SJCRH30 (cell line): ENCODE measurements around the gene MPP7. TPM values are rescaled to one million over a fixed set of nuclear protein-coding genes. Genes with fewer than 3 reads are reported as not detected.

ENCODE experiments used
- DNase-seq, 2 experiments: peaks; one replicate each; pipeline ENCODE4 v3.0.0-alpha.2; 2015 to 2020
- H3K27ac ChIP-seq: fragments of 250-450 bp; sonication (Bioruptor Pico); 2 replicates; pipeline ENCODE4 v1.5.1; 2020; ENCODE audit warnings: mild to moderate bottlenecking, moderate library complexity
- H3K27me3 ChIP-seq: fragments of 250-450 bp; sonication (Bioruptor Pico); 2 replicates; pipeline ENCODE4 v1.5.1; 2020; ENCODE audit warnings: mild to moderate bottlenecking, moderate library complexity
- H3K36me3 ChIP-seq: fragments of 250-450 bp; sonication (Bioruptor Pico); 2 replicates; pipeline ENCODE4 v1.5.1; 2020; ENCODE audit warnings: mild to moderate bottlenecking, moderate library complexity
- H3K4me1 ChIP-seq: fragments of 250-450 bp; sonication (Bioruptor Pico); 2 replicates; pipeline ENCODE4 v1.5.1; 2020; ENCODE audit warnings: mild to moderate bottlenecking, moderate library complexity
- H3K4me3 ChIP-seq: fragments of 250-450 bp; sonication (Bioruptor Pico); 2 replicates; pipeline ENCODE4 v1.5.1; 2020; ENCODE audit warnings: mild to moderate bottlenecking, moderate library complexity
- H3K9me3 ChIP-seq: fragments of 250-450 bp; sonication (Bioruptor Pico); replicated peaks from 2 replicates; pipeline ENCODE4 v1.5.1; 2020; ENCODE audit warnings: mild to moderate bottlenecking, moderate library complexity
- total RNA-seq: library from RNA; depleted of rRNA; stranded (reverse); fragments of >200 nt; shearing (Covaris generic); gene quantifications from 2 replicates; pipeline ENCODE4 v1.2.3, GENCODE V29; 2014

The MPP7 gene
- total RNA-seq, 1 experiment from 2014 or later = 5.9 TPM

- Histone ChIP-seq H3K27me3 (no peaks in the 10 kb centered on the region), H3K9me3 (no peaks in the 10 kb centered on the region), H3K36me3 (no peaks in the 10 kb centered on the region), H3K27ac (no peak overlapping the region), H3K4me1 (peaks cover 20% of the 10 kb centered on the region), H3K4me3 (no peak overlapping the region)
- DNase-seq = no peak
These were observed 8.7 kb downstream of the MPP7 start for GRCh38 chr10:28294169-28294532.

GRCh38 chr10:28293236-28294168, 9.4 kb downstream of the MPP7 start:
- peak overlapping the region; percentile 28 for H3K27ac ChIP-seq
- no peaks in the 10 kb centered on the region for H3K27me3 ChIP-seq
- DNase-seq = peak; percentile 75 to 86
- no peaks in the 10 kb centered on the region for H3K9me3 ChIP-seq
- H3K4me1 ChIP-seq = peaks cover 20% of the 10 kb centered on the region
- no peaks in the 10 kb centered on the region for H3K36me3 ChIP-seq
- H3K4me3 ChIP-seq = no peak overlapping the region

- no peak for DNase-seq
These were observed 11.0 kb downstream of the MPP7 start for GRCh38 chr10:28291881-28292297.

DNA sequence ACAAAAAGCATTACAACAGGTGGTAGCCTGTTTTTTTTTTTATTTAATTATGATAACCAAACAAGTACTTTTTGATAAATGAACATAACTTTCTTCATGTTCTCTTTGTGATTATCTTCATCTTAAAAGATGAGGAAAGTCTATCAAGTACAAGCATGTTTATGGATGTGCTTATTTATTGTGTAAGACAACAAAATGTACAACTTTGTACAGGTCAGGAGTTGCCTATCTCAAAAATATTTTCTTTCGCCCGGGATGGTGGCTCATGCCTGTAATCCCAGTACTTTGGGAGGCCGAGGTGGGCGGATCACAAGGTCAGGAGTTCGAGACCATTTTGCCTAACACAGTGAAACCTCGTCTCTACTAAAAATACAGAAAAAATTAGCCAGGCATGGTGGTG, 17.0 kb downstream of the MPP7 start:
- peaks cover 34% of the 10 kb centered on the region for H3K4me1 ChIP-seq
- no peak overlapping the region for H3K27ac ChIP-seq
- no peaks in the 10 kb centered on the region for H3K27me3 ChIP-seq
- no peaks in the 10 kb centered on the region for H3K9me3 ChIP-seq
- DNase-seq = no peak
- H3K36me3 ChIP-seq = no peaks in the 10 kb centered on the region
- no peak overlapping the region for H3K4me3 ChIP-seq

More at GRCh38 chr10:28291881-28292297, 11.0 kb downstream of the MPP7 start:
- Histone ChIP-seq H3K36me3 (no peaks in the 10 kb centered on the region), H3K27me3 (no peaks in the 10 kb centered on the region), H3K9me3 (no peaks in the 10 kb centered on the region), H3K27ac (no peak overlapping the region), H3K4me3 (no peak overlapping the region), H3K4me1 (peaks cover 20% of the 10 kb centered on the region)

- Histone ChIP-seq H3K9me3 (no peaks in the 10 kb centered on the region), H3K4me3 (no peak overlapping the region), H3K27ac (no peak overlapping the region), H3K4me1 (peaks cover 36% of the 10 kb centered on the region), H3K36me3 (no peaks in the 10 kb centered on the region), H3K27me3 (no peaks in the 10 kb centered on the region)
- peak; percentile 25 to 54 for DNase-seq
These were observed 18.7 kb downstream of the MPP7 start for GRCh38 chr10:28284126-28284525.

DNA sequence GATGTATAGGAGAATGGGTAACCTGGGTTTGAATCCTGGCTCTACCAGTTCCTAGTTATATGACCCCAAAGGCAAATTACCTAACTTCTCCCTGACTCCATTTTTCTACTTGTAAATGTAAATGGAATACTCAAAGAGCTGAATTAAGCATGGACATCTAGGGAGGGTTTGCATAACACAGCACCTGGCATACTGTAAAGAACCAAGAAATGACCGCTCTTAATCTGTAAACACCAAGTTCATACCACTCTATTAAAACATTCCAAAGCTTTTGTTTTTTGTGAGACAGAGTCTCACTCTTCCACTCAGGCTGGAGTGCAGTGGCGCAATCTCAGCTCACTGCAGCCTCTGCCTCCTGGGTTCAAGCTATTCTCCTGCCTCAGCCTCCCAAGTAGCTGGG, 19.6 kb downstream of the MPP7 start:
- H3K27me3 ChIP-seq = no peaks in the 10 kb centered on the region
- H3K9me3 ChIP-seq = no peaks in the 10 kb centered on the region
- no peaks in the 10 kb centered on the region for H3K36me3 ChIP-seq
- no peak overlapping the region for H3K4me3 ChIP-seq
- H3K4me1 ChIP-seq = peaks cover 36% of the 10 kb centered on the region
- no peak for DNase-seq
- H3K27ac ChIP-seq = no peak overlapping the region

DNA sequence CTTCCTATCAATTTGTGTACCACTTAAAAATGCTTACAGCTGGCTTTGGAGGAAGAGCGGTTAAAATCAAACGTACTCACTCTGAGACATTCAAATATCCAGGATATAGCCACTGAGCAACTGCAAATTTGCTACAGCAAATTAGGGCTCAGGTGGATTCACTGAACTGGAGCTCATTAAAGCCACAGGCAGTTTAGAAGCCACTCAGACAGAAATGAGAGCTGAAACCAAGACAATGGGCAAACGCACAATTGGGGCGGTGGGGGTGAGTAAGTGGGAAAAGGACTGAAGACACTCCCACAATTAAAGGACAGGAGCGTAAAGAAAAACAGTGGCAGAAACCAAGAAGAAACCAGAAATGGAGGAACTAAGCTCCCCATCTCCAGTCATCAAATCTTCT, 20.5 kb downstream of the MPP7 start:
- Histone ChIP-seq H3K4me3 (peak overlapping the region; percentile 32), H3K36me3 (no peaks in the 10 kb centered on the region), H3K9me3 (no peaks in the 10 kb centered on the region), H3K27me3 (no peaks in the 10 kb centered on the region), H3K27ac (peak overlapping the region; percentile 78), H3K4me1 (peaks cover 36% of the 10 kb centered on the region)
- DNase-seq = peak; percentile 38 to 68

DNA sequence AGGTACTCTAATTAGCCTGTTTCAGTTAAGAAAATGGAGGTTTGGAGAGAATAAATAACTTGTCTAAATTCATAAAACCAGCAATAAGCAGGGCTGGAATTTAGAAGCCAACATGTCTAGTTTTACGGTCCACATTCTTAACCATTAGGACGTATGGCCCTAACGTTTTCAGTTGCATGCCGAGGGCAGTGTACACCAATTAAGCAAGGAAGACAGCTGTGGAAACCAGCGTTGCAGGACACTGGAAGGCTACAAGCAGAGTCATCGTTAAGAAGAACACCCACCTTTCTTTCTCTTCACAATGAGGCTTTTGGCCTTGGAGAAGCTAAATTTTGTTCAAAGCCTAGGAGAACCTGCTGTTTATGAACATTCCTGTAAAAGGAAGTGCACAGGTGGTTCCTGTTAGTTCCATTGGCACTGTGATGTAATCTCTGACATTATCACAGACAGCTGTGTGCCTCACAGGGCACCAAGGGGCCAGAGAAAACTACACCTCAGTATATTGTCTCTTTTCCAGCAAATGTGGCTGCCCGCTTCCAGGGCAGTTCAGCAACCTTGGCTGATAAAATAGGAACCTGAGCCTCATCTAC, 21.0 kb downstream of the MPP7 start:
- H3K4me3 ChIP-seq = peak overlapping the region; percentile 32
- peak overlapping the region; percentile 78 for H3K27ac ChIP-seq
- H3K27me3 ChIP-seq = no peaks in the 10 kb centered on the region
- H3K36me3 ChIP-seq = no peaks in the 10 kb centered on the region
- peaks cover 36% of the 10 kb centered on the region for H3K4me1 ChIP-seq
- no peaks in the 10 kb centered on the region for H3K9me3 ChIP-seq
- peak; percentile 70 to 86 for DNase-seq

DNA sequence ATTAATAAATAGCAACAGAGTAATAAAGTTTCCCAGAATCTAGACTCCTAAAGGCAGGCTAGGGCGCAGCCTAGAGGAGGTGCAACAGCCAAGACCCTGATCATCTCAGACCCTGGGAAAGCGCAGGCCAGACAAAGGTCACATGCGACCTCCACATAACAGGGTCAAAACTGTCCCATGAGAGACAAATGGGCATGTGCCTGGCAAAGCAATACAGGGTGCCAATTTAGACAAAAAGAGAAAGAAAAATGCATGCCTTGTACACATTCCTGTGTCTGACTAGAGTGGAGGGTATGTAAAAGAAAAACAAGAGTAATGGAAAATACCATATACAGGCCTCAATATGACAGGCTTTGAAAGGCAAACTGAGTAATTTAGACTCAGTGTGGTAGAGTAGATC, 22.2 kb downstream of the MPP7 start:
- H3K27me3 ChIP-seq = no peaks in the 10 kb centered on the region
- H3K9me3 ChIP-seq = no peaks in the 10 kb centered on the region
- no peak for DNase-seq
- no peak overlapping the region for H3K27ac ChIP-seq
- H3K36me3 ChIP-seq = no peaks in the 10 kb centered on the region
- H3K4me1 ChIP-seq = peaks cover 36% of the 10 kb centered on the region
- H3K4me3 ChIP-seq = no peak overlapping the region

DNA sequence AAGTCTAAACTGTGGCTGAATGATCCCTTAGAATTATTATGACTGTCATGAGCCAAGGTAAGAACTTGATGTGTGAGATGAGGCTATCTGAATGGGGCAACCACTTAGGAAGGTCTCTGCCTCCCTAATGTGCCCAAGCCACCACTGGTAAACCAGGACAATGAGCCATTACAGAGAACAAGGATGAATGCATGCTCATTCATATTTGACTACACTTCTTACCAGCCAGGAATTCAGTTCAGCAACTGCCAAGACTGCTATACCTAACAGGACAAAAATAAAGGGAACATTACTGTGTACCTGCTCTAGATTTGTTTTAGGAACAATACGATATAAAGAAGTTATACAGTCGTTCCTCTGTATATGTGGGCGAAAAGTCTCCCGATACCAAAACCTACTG, 23.0 kb downstream of the MPP7 start:
- no peaks in the 10 kb centered on the region for H3K36me3 ChIP-seq
- H3K4me1 ChIP-seq = peaks cover 36% of the 10 kb centered on the region
- no peaks in the 10 kb centered on the region for H3K9me3 ChIP-seq
- H3K4me3 ChIP-seq = no peak overlapping the region
- H3K27me3 ChIP-seq = no peaks in the 10 kb centered on the region
- DNase-seq = no peak
- no peak overlapping the region for H3K27ac ChIP-seq

GRCh38 chr10:28278842-28279241, 24.0 kb downstream of the MPP7 start:
- no peak for DNase-seq
- no peaks in the 10 kb centered on the region for H3K9me3 ChIP-seq
- H3K4me1 ChIP-seq = peaks cover 29% of the 10 kb centered on the region
- no peaks in the 10 kb centered on the region for H3K36me3 ChIP-seq
- no peaks in the 10 kb centered on the region for H3K27me3 ChIP-seq
- H3K4me3 ChIP-seq = no peak overlapping the region
- no peak overlapping the region for H3K27ac ChIP-seq

DNA sequence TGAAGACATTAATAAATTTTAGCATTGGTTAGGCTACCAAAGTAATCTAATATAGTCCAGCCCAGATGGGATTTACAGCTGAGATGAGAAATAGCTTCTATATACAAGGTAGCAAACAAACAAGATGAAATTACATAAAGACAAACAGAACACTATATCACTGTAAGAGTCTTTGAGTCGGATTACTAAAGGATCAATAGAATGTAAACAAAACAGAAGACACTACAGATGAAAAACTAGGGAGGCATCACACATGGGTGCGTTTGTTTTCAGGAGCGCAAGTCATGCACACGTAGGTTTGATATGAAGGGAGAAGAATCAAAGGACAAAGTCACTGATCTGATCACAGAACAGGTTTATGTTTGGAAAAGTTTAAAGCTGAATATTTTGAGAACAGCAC, 26.5 kb downstream of the MPP7 start:
- Histone ChIP-seq H3K4me1 (peaks cover 11% of the 10 kb centered on the region), H3K27me3 (no peaks in the 10 kb centered on the region), H3K36me3 (no peaks in the 10 kb centered on the region), H3K9me3 (no peaks in the 10 kb centered on the region), H3K4me3 (no peak overlapping the region), H3K27ac (no peak overlapping the region)
- no peak for DNase-seq

- no peak overlapping the region for H3K27ac ChIP-seq
- H3K27me3 ChIP-seq = no peaks in the 10 kb centered on the region
- H3K36me3 ChIP-seq = no peaks in the 10 kb centered on the region
- no peak for DNase-seq
- H3K4me1 ChIP-seq = peaks cover 9% of the 10 kb centered on the region
- no peaks in the 10 kb centered on the region for H3K9me3 ChIP-seq
- no peak overlapping the region for H3K4me3 ChIP-seq
These were observed 28.4 kb downstream of the MPP7 start for GRCh38 chr10:28274475-28274874.

- H3K4me3 ChIP-seq = no peak overlapping the region
- H3K9me3 ChIP-seq = no peaks in the 10 kb centered on the region
- H3K4me1 ChIP-seq = peaks cover 9% of the 10 kb centered on the region
- no peak overlapping the region for H3K27ac ChIP-seq
- H3K27me3 ChIP-seq = no peaks in the 10 kb centered on the region
- no peaks in the 10 kb centered on the region for H3K36me3 ChIP-seq
- DNase-seq = no peak
These were observed 29.5 kb downstream of the MPP7 start for GRCh38 chr10:28273343-28273742.

GRCh38 chr10:28269842-28270456, 32.9 kb downstream of the MPP7 start:
- H3K27ac ChIP-seq = no peak overlapping the region
- H3K9me3 ChIP-seq = no peaks in the 10 kb centered on the region
- H3K4me1 ChIP-seq = peaks cover 9% of the 10 kb centered on the region
- H3K36me3 ChIP-seq = no peaks in the 10 kb centered on the region; the same call in 1 of the 2 replicates
- no peaks in the 10 kb centered on the region for H3K27me3 ChIP-seq
- no peak for DNase-seq
- no peak overlapping the region for H3K4me3 ChIP-seq
